ENCODE measurements around the gene AMPH.

Gene AMPH

DNA sequence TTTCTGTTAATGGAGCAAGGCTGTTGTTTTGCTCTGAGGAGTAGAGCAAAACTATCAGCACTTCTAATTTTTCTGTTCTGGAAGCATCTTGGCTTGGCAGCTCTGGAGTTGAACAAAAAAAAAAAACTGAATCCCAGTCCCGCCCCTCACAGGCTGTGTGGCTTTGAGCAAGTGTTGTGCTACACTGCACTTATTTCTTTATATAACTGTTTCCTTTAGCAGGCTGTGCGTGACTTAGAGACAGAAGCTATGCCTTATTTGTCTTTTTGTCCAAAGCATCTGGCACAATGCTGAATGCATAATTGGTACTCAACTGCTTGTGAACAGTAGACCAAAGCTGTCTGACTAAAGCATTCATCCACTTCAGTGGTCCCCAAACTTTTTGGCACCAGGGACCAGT is 96.1 kb downstream of the AMPH start:
- no peak for DNase-seq

DNA sequence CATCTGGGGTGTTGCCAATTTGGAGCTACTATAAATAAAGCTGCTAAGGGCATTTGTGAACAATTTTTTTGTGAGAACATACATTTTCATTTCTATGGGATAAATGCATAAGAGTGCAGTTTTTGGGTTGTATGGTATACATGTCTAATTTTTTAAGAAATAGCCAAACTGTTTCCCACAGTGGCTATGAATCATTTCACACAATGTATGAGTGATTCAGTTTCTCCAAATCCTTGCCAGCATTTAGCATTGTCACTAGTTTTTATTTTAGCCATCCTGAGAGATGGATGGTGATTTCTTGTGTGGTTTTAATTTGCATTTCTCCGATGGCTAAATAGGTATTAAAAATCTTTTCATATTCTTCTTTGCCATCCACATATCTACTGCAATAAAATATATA is 105.3 kb downstream of the AMPH start:
- DNase-seq = no peak

DNA sequence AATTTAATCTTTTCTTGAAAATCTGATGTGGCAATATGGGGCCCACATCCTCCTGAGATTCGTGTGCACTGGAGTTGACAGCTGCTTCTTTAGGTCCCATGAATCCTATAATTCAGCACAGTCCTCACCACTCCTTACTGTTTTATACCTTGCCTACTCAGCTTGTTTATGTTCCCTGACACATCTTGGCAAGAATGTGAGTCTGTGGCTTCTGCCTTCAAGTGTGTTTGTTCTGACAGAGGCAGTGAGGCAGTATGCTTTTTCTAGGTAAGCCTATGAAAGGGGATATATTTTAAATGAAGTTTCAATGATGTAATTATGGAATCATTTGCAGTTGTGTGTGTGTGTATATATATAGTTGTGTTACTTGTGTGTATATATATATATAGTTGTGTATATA is 106.4 kb downstream of the AMPH start:
- no peak for DNase-seq

DNA sequence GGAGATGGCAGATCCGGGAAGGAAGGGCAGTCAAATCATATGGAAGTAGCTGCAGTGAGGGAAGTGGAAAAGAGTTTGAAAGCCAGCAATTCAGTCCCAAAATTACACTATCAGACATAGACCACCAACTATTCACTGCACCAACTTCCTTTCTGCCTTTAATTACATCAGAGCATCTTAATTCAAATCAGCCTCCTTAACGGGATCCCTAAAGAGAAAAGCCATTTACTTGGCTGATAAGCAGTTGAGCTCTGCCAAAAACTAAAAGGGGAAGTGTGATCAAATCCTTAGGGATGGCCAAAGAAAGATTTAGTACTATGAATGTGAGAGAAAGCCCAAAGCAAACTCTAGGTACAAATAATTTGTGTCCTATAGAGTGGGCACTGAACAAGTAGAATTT is 110.4 kb downstream of the AMPH start:
- DNase-seq = no peak

DNA sequence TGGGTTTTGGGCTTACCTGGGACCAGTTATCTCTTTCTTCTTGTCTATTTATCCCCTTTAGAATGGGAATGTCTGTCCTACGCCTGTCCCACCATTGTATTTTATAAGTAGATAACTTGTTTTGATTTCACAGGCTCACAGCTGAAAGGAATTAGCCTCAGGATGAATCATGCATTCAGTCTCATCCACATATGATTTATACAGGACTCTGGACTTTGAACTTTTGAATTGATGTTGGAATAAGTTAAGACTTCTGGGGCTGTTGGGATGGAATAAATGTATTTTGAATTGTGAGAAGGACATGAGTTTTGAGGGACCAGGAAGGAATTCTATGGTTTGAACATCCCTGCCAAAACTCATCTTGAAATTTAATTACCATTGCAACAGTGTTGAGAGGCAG is 112.6 kb downstream of the AMPH start:
- no peak for DNase-seq

DNA sequence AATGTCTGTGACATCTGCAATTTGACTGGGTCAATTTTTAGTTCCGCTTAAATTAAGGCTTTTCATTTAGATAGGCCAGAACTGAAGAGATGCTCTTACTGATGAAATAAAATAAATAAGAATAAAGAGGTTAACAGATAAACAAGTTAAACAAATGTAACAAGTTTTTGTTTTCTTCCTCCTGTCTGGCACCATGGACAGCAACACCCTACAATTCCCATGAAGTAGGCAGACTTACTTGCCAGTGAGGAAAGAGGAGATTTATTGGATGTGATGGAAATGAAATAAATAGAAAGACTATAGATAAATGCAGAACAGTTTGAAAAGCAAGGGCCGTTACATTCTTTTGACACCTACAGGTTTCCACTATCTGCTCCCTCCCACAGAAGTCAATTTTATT is 118.5 kb downstream of the AMPH start:
- no peak for DNase-seq

DNA sequence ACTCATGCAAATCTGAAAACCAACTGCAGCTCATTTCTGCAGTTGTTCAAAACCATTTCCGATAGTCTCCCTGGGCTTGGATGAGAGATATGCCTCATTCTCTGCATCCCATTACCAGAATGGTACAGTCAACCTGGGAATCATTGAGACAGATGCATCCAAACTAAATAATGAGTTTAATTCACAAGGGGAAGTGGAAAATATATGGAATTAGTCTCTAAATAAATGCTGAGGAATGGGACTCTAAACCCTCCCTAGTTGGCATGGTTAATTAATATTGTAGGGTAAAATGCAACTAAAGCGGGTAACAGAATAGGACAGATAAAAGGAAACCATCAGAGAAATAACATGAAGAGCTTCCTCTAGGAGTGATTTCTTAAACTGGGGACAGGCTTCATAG is 118.9 kb downstream of the AMPH start:
- DNase-seq = no peak

DNA sequence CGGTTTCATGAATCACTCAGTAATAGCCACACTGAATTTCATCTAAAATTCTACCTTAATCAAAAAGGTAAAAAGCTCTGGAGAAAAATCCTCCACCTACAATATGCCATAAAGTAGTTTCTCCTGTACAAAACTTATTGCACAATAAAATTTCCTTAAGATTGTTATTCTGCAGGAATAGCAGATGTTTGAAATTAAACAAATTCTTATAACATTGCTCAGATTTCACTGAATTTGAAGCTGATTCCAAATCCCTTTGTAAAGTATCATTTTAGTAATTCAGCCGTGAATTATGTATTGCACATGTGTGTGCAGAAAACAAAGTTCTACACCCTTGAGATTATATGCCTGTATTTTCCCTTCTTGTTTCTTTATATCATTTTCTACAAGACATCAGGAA is 123.8 kb downstream of the AMPH start:
- no peak for DNase-seq

DNA sequence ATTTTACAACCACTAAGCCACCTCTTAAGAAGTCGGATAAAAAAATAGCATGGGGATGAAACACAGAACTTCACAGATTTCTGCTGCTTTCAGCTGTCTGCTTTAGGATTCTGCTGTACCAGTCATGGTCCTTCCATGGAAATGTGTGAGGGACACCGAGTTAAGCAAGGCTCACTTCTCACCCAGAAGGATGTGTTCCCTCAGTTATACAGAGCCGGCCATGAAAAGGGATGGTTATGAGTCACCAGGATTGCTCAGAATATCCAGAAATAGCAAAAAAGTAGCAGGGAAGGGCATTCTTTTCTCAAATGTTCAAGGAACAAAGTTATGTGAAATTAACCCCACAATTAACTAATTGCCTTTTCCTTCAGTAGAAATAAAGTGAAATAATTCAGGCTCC is 124.4 kb downstream of the AMPH start:
- DNase-seq = no peak

DNA sequence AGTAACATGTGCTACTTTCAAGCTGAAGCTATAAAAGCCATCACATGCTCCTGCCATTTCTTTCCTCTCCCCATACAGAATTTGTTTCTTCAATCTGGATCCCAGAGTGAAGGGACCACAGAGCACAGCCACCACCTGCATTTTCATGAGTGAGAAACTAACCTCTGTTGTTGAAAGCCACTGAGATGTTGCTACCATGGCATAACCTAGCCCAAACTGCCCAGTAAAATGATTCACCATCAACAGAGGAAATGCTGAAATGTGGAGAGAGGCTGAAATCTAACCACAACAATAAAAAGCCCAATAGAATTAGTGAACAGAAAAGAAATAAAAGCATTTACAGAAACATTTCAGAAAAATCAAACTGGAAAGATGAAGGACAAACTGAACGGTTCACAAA is 125.2 kb downstream of the AMPH start:
- DNase-seq = no peak

DNA sequence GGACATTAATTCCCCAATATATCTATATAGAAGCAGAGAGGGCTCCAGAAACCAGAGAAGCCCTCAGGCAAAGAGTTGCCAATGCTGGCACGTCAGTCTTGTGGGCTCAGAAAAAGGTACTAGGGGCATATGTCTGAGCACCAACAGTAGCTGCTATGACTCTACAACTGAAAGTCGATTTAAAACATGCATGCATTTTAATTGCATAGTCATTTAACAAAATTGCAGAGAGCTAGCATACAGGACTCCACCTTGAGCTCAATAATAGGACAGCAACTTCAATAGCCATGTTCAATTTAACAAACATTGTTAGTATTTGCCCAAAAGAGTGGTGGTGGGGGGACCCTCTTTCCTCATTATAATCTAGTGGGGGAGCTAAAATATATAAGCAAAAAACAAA is 126.5 kb downstream of the AMPH start:
- no peak for DNase-seq

DNA sequence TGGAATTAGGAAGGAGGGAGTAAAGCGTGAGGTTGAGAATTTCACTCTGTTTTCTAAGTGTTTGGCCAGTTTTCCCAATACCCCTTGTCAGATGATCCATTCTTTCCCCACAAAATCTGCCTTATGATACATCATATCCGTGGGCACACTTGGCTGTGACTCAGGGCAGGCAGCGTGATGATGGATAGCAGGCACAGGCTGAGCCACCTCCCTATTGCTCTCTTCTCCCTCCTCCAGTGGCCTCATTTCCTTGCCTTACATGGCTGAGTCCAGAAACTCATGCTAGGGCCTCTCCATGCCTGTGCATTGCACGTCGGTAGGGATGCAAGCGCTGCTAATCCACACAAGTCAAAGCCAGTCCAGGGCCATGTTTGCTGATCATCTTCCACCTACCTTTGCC is 128.3 kb downstream of the AMPH start:
- DNase-seq = no peak

DNA sequence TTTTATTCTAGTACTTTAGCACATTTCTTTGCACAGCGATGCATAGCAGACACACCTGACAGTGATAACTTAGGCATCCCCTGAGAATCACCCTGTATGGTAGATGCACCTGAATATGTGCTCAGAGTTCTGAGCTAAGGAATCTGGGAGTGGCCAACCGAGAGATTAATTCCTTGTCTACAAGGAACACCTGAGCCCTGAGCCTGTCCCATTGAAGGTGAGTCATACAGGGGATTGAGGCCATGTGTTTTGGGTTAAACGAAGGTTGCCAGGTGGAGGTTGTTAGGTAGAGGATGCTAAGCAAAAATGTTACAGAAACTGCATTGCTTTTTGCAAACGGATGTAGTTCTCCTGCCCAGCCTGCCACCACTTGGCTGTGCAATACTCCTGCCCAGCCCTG is 128.9 kb downstream of the AMPH start:
- DNase-seq = no peak

DNA sequence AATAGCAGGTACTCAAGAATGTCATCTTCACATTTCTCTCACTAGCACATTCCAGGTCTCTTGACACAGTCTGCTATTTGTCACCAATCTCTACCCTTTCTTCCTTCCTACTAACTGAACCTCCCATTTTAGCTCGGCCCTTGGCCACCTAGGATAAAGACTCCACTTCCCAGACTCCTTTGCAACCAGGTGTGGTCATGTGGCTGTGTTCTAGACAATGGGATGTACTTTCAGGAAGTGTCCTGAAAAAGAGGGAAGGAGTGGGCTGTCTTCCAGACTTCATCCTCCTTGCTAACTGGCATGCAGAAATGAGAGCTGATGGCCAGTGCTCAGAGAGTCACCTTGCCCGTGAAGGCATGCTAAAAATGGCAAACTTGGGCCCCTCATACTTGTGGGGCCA is 139.2 kb downstream of the AMPH start:
- DNase-seq = no peak

DNA sequence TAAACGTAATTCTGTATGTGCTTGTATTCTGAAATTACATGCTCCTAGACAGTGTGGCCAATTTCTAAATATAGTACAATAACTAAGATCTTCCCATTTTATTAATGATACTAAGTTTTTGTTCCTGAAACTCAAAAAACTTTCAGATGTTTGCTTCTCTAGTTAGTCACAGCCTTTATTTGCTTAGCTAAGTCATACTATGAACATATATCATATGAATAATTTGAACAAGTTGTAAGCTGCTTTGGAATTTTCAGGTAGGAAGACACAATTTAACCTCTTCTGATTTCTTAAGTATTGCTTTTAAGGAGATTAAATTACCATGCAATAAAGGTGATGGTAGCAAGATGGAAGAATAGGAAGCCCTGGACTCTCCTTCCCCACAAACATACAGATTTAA is 148.7 kb downstream of the AMPH start:
- DNase-seq = no peak

DNA sequence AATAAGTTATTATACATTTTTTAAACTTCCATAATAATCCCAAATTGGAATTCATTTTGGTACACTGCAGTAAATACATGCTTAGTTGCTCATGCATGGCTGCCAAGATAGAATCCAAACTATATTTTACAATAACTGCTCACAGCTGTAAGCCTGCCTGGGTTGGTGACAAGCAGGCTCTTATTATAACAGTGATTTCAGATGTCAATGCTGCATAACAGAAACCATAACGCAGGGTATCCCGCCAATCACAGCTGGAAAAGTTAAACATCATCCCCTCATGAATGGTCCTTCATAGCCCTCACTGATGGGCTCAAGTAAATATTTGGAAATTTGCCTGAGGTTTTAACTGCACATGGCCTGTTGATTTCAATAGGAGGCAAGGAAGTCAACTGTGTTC is 149.8 kb downstream of the AMPH start:
- no peak for DNase-seq

DNA sequence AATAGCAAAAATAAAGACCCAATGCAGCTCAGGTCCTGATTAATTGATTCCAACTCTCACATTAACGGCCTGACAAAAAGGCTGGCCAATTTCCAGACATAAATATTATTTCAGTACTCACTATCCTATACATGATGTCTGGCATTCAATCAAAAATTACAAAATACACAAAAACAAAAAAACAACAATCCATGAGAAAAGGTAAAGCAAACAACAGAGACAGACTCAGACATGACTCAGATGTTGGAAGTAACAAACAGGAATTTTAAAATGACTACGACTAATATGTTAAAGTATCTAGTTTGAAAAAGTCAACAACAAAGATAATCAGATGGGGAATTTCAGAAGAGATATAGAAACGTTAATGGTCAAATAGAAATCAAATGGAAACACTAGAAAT is 152.8 kb downstream of the AMPH start:
- DNase-seq = no peak

DNA sequence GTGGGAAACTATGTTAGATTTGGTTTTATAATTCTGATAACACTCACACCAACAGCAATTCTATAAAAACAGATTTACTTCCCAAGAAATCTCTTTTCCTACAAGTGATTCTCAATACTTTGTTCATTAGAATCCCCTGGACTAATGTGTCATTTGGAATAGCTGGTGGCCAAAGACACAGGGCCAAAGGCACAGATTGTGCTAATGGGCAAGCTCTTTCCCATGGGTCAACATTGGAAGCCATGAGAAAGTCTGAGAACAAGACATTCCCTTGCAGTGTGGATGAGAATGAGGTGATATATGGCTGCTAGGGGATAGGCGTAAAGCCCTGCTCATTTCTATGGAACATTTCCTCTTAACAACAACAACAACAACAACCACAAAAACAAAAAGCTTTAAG is 153.8 kb downstream of the AMPH start:
- DNase-seq = no peak

DNA sequence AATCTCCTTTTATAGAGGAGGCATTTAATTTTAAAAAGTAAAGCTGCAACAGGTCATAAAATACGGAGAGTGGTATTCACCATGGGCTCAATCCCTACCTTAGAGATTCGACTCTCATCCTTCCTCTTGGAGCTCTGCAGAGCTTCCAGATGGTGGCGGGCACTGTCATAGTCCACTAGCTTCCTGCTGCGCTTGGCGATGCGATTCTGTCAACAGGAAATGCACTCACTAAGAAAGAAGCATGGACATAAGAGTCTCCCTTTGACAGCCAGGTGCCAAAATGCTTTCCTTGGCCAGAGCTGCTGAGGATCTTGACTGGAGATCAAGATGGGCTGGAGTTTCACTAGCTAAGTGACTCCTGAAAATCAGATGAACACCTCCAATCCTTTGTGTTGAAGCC is 154.4 kb downstream of the AMPH start:
- no peak for DNase-seq

DNA sequence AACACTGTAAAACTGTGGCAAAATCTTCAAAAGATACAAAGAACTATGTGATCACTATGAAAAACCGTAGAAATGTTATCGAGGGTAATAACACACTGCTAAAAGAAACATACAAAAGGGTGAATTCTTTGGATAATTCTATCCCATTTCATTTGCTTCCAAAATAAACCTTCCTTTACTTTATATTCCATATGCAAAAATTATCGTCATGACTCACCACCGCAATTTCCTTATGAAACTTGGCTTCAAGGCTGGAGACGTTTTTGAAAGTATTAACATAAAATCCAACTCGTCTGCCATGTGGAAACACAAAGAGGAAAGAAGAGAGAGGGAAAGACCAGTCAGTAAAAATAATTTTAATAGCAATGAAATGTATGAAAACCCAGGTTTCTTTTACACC is 165.2 kb downstream of the AMPH start:
- DNase-seq = no peak

DNA sequence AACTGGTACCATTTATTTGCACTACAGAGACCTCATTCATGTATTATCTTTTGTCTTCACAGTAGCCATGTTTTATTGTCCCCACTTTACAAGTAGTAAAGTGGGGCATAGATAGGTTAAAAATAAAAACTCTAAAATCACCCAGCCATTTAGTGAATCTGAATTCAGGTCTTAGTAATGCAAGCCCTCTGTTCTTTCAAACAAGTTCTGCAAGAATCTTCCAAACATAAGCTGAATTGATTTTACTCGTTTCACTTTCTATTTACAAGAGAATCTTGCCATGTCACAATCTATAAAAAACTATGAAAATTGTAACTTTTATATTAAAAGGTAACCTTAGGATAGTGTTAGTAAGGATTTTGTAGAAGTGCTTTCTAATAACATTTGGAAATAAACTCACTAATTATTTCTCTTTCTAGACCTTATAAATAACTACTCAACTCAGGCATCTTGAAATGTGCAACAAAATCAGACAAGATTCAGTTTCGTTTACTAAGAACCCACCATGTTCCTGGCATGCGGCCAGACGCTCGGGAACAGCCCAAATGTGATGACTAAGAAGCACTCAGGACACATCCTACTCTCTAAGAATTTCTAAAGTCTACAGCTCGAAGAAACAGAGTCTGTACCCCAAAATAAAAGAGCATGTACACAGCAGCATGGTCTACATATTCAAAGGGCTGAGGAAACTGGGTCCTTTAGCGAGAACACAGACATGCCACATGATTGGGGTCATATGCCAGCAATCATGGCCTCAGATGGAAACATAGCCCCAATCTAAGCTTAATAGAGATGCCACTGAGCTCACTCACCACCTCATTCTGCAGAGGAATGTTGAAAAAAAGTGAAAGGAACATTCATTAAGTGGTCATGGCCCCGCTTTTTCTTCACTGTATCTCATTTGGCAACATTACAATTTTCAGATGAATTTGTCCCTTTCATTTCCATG is 167.6 kb downstream of the AMPH start:
- peak; percentile 86 to 88 for DNase-seq

DNA sequence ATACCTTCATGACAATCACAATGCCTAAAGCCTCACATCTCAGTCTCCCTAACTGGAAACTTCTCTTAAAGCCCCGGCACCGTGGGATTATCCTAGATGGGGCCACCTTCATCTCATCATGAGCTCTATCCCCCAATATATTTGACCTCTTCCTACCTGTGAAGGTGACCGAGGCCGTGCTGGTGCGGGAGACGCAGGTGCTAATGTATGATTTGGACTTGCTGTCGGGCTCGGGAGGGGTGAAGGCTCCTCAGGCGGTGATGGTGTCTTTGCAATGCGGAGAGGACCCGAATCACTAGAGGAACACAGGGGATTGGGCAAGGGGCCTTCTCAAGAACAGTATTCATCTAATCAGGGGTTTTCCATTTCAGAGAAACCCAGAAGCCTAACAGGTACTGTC is 168.4 kb downstream of the AMPH start:
- no peak for DNase-seq

DNA sequence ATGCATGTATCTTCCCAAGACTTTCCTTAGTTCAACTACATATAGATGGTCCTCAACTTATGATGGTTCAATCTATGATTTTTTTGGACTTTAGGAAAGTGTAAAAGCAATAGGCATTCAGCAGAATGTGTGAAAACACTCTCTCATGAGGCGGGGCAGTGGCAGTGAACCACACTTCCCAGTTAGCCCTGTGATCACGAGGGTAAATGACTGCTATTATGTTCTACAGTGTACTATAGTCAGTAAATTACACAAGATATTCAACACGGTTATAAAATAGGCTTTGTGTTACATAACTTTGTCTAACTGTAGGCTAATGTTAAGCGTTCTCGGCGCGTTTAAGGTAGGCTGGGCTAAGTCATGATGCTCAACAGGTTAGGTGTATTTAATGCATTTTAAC is 169.3 kb downstream of the AMPH start:
- DNase-seq = no peak

DNA sequence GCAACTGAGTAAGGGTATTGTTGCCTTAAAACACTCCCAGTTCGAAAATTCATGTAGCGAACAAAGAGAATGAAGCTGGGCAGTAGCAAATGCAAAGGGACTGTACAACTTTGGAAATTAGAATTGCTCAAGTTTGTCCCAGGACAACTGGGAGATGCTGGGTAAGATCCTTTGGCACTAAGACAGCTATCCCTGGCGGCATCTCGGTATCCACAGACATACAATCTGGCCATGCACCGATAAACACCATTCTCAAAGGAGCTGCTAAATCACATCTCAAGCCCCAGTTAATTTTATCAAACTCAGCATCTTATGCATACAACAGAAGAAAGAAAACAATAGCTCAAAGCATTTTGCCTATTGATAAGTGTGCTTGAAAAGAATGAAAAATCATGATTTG is 177.3 kb downstream of the AMPH start:
- no peak for DNase-seq

DNA sequence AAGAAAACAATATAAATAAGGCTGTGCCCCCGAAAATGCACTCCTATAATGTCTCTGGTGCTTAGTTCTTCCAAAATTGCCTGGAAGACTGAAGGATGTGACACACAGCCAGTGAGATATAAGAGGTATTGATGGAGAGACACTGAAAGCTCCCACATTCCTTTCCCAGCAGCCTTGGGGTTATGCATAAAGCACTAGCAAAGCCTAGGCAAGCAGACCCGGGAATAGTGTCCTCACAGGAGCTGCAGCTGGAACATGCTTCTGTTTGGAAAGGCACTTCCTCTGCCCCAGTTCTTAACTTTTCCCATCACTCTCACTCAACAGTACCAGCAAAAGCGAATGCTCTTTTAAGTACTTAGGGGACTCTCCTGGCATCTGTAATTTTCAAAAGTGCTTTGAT is 178.0 kb downstream of the AMPH start:
- no peak for DNase-seq

All from stimulated activated CD4-positive, alpha-beta T cell treated with anti-CD3 and anti-CD28 coated beads, Interleukin-2, amount 100 ng/mL, for 24 hours (primary cell).